ENCODE data around the gene TAB2.

DNA sequence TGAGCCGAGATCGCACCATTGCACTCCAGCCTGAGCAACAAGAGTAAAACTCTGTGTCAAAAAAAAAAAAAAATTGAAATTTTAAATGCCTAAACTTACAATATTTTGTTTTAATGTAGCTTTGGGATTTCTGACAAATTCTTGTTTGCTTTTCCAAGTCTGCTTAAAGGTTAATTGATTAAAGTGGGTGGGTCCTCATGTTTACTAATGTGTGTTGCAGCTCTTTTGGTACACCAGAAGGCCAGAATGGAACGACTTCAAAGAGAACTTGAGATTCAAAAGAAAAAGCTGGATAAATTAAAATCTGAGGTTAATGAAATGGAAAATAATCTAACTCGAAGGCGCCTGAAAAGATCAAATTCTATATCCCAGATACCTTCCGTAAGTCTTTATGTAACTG is 79.9 kb downstream of the TAB2 start:
- TF ChIP-seq, protein P1, sequence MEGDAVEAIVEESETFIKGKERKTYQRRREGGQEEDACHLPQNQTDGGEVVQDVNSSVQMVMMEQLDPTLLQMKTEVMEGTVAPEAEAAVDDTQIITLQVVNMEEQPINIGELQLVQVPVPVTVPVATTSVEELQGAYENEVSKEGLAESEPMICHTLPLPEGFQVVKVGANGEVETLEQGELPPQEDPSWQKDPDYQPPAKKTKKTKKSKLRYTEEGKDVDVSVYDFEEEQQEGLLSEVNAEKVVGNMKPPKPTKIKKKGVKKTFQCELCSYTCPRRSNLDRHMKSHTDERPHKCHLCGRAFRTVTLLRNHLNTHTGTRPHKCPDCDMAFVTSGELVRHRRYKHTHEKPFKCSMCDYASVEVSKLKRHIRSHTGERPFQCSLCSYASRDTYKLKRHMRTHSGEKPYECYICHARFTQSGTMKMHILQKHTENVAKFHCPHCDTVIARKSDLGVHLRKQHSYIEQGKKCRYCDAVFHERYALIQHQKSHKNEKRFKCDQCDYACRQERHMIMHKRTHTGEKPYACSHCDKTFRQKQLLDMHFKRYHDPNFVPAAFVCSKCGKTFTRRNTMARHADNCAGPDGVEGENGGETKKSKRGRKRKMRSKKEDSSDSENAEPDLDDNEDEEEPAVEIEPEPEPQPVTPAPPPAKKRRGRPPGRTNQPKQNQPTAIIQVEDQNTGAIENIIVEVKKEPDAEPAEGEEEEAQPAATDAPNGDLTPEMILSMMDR (IDR thresholded peaks at IDR 0.05), result no peak
- TF ChIP-seq POLR2A (IDR thresholded peaks at IDR 0.05), result no peak
